Breast epithelium (tissue), 3 donors: ENCODE data around the gene TTC28.

Source experiments
- CTCF ChIP-seq, 3 donors: fragments of 450-650 bp; IDR thresholded peaks; one replicate each; pipeline ENCODE4 v1.5.1; 2016 to 2017; ENCODE audit warnings: antibody characterized with exemption in 3 of 3, mild to moderate bottlenecking in 3 of 3, moderate library complexity in 3 of 3
- POLR2A ChIP-seq: fragments of 450-650 bp; IDR thresholded peaks from one replicate; pipeline ENCODE4 v1.6.1; 2016; ENCODE audit warnings: antibody characterized with exemption, mild to moderate bottlenecking, moderate library complexity
- POLR2AphosphoS5 ChIP-seq, 3 donors: sonication (generic); formaldehyde crosslinking; IDR thresholded peaks; one replicate each; pipeline ENCODE4 v1.6.1; 2017; ENCODE audit warnings: antibody characterized with exemption in 3 of 3

GRCh38 chr22:28379951-28380350 lies 299.7 kb downstream of the TTC28 start:
- TF ChIP-seq CTCF (IDR thresholded peaks at IDR 0.05): no peak
- no peak for TF ChIP-seq POLR2A
- no peak for TF ChIP-seq POLR2AphosphoS5 (IDR thresholded peaks at IDR 0.05)
